Upper lobe of right lung (tissue), 1 donor: ENCODE data around the gene TSPAN16. TPM values are rescaled to one million over a fixed set of nuclear protein-coding genes. Genes with fewer than 3 reads are reported as not detected.

Experiments
- ATAC-seq: fragments of 200-7000 bp; cut with Tn5 transposase; one replicate; pipeline ENCODE4 v1.9.1; 2020; ENCODE audit warnings: mild to moderate bottlenecking, moderate library complexity
- DNase-seq: peaks from one replicate; pipeline ENCODE4 v3.0.0-alpha.2; 2020
- H3K27ac ChIP-seq: fragments of 200-600 bp; one replicate; pipeline ENCODE4 v1.8.0; 2022
- H3K27me3 ChIP-seq: fragments of 200-600 bp; one replicate; pipeline ENCODE4 v1.8.0; 2022; ENCODE audit warnings: mild to moderate bottlenecking
- H3K36me3 ChIP-seq: fragments of 200-600 bp; one replicate; pipeline ENCODE4 v1.8.0; 2022
- H3K4me1 ChIP-seq: fragments of 200-600 bp; one replicate; pipeline ENCODE4 v1.8.0; 2022
- H3K4me3 ChIP-seq: fragments of 200-600 bp; one replicate; pipeline ENCODE4 v1.8.0; 2022; ENCODE audit warnings: mild to moderate bottlenecking
- H3K9me3 ChIP-seq: fragments of 200-600 bp; one replicate; pipeline ENCODE4 v1.8.0; 2022
- intact Hi-C: fragments of 100-400 bp; cut with DNase I; formaldehyde crosslinking; loops from one replicate; pipeline ENCODE4 v1.11.0; 2022
- total RNA-seq: library from RNA; stranded (reverse); fragmentation: NEBNext Ultra II Directional; extraction: Animal tissue kit (Norgen Biotek cat#: 25700); gene quantifications from one replicate; pipeline ENCODE4 v1.2.1, GENCODE V29; 2021
- TF ChIP-seq, protein P1 (sequence below): fragments of 200-600 bp; IDR thresholded peaks from one replicate; pipeline ENCODE4 v1.8.0; 2022; ENCODE audit warnings: antibody characterized with exemption
- donor health status: DM: no; HTN: yes; CAD: no; lungs with severe emphysema.

Gene TSPAN16
- total RNA-seq, 1 donor from 2014 or later: not detected

DNA sequence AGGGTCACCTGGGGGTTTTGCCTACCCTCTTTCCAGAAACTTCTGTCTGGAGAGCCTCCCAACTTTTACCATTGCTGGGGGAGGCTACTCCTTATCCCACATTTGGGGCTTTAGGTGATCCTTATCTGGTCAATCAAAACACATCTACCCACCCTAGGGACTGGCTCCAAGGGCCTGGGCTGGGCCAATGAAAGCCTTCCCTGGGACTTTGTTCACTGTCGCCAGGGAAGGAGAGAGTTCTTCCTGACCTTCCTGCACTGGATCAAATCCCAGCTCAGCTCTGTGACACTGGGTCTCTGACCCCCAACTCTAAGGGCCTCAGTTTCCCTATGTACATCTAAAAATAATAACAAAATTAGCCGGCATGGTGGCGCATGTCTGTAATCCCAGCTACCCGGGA lies 44.7 kb upstream of the TSPAN16 start:
- peaks cover 49% of the 10 kb centered on the region for H3K36me3 ChIP-seq
- DNase-seq (no peak), ATAC-seq (no peak)
- intact Hi-C loops: no loop called here
- no peaks in the 10 kb centered on the region for H3K27me3 ChIP-seq
- TF ChIP-seq, protein P1, sequence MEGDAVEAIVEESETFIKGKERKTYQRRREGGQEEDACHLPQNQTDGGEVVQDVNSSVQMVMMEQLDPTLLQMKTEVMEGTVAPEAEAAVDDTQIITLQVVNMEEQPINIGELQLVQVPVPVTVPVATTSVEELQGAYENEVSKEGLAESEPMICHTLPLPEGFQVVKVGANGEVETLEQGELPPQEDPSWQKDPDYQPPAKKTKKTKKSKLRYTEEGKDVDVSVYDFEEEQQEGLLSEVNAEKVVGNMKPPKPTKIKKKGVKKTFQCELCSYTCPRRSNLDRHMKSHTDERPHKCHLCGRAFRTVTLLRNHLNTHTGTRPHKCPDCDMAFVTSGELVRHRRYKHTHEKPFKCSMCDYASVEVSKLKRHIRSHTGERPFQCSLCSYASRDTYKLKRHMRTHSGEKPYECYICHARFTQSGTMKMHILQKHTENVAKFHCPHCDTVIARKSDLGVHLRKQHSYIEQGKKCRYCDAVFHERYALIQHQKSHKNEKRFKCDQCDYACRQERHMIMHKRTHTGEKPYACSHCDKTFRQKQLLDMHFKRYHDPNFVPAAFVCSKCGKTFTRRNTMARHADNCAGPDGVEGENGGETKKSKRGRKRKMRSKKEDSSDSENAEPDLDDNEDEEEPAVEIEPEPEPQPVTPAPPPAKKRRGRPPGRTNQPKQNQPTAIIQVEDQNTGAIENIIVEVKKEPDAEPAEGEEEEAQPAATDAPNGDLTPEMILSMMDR: no peak
- no peak overlapping the region for H3K27ac ChIP-seq
- no peaks in the 10 kb centered on the region for H3K9me3 ChIP-seq
- peaks cover 32% of the 10 kb centered on the region for H3K4me1 ChIP-seq
- no peak overlapping the region for H3K4me3 ChIP-seq

- peaks cover 44% of the 10 kb centered on the region for H3K36me3 ChIP-seq
- intact Hi-C loops: no loop called here
- no peak overlapping the region for H3K27ac ChIP-seq
- H3K4me3 ChIP-seq: no peak overlapping the region
- DNase-seq (no peak), ATAC-seq (no peak)
- TF ChIP-seq, protein P1: no peak
- no peaks in the 10 kb centered on the region for H3K27me3 ChIP-seq
- H3K4me1 ChIP-seq: peaks cover 30% of the 10 kb centered on the region
- H3K9me3 ChIP-seq: no peaks in the 10 kb centered on the region
Measured at GRCh38 chr19:11251650-11252314, 44.2 kb upstream of the TSPAN16 start.

DNA sequence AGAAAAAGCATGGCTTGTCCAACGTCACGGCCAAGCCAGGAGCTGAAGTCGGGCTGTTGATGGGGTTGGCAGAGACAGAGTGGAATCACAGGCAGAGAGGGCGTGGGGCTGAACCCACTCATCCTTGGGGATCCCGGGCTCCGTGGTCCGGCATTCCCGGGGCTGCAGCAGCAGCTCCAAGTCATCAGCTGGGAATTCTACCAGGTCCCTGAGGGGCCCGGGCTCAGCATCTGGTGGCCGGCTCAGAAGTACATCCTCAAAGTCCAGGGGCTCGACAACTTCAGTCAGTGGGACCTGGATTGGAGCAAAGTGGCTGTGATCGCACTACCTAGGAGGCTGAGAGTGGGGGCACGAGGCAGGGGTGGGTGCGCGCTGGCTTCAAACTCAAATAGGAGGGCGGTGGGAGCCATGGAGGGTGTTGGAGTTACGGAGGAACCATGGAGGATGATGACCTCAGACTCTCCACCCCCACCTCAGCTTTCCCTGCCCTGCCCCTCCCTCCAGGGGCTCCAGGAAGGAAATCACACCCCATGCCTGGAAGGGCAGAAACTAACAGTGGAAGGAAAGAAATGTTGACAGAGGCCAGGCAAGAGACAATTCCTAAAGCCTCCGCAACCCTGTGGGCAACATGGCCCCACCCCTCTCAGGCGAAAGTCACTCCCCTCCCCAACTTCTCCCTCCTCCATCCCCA lies 43.1 kb upstream of the TSPAN16 start:
- TF ChIP-seq, protein P1: no peak
- Histone ChIP-seq H3K36me3 (peaks cover 40% of the 10 kb centered on the region), H3K27me3 (no peaks in the 10 kb centered on the region), H3K9me3 (no peaks in the 10 kb centered on the region), H3K27ac (peak overlapping the region; percentile 66), H3K4me1 (peaks cover 25% of the 10 kb centered on the region), H3K4me3 (no peak overlapping the region)
- intact Hi-C loops: no loop called here
- peak; percentile 46 for ATAC-seq
- no peak for DNase-seq

DNA sequence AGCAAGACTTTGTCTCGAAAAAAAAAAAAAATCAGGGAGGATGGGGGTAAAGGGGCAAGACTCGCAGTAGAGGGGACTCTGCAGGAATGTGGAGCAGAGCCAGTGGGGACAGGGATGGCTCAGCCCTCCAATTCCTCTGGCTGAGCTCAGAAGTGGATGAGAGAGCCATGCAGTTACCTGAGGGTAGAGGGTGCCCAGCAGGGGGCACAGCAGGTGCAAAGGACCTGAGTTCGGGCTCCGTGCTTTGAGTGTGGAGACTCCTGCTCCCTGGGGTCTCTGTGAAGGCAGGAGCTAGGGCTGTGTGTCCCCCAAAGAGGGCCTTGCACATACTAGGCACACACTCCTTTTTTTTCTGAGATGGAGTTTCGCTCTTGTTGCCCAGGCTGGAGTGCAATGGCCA lies 41.3 kb upstream of the TSPAN16 start:
- TF ChIP-seq, protein P1: peak; percentile 12
- ATAC-seq (no peak), DNase-seq (no peak)
- Histone ChIP-seq H3K4me1 (peaks cover 19% of the 10 kb centered on the region), H3K27me3 (no peaks in the 10 kb centered on the region), H3K4me3 (no peak overlapping the region), H3K9me3 (no peaks in the 10 kb centered on the region), H3K27ac (no peak overlapping the region), H3K36me3 (peaks cover 26% of the 10 kb centered on the region)
- intact Hi-C loops: no loop called here

DNA sequence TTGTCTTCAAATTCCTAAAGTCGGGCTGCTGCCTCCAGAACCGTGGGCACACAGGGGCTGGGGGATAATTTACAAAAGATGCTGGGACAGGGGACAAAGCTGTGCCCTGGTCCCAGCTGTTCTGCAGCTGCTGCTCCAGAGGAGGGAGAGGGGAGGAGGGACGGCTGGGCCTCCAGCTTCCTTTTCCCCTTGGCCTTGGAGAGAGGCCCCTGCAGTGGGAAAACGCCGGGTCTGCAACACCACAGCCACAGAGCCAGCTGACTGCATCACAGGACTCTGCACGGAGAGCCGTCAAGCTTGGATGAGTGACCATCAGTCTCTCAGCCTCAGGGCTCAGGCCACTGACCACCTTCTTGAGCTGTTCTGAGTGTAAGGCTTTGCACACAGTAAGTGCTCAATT lies 39.8 kb upstream of the TSPAN16 start:
- TF ChIP-seq, protein P1: no peak
- H3K4me1 ChIP-seq: peaks cover 19% of the 10 kb centered on the region
- intact Hi-C loops: no loop called here
- H3K27ac ChIP-seq: no peak overlapping the region
- no peaks in the 10 kb centered on the region for H3K9me3 ChIP-seq
- DNase-seq: no peak
- H3K36me3 ChIP-seq: peaks cover 15% of the 10 kb centered on the region
- H3K27me3 ChIP-seq: no peaks in the 10 kb centered on the region
- no peak overlapping the region for H3K4me3 ChIP-seq
- peak; percentile 42 for ATAC-seq
